Fibroblast of villous mesenchyme (primary cell): ENCODE data around the gene KCNMB1. TPM values are rescaled to one million over a fixed set of nuclear protein-coding genes. Genes with fewer than 3 reads are reported as not detected.
"Not testable (repeated sequence)": the region's sequence is repeated elsewhere in the genome, so short reads cannot be mapped to it uniquely, and the experiment has no call there.

Experiments
- DNase-seq: peaks from one replicate; pipeline ENCODE4 v3.0.0-alpha.2; 2010; ENCODE audit warnings: low read depth
- H3K4me3 ChIP-seq: 2 replicates; pipeline ENCODE4 v1.5.1; 2011; ENCODE audit warnings: low read depth, mild to moderate bottlenecking, low read length
- total RNA-seq: library from RNA; depleted of rRNA; stranded (reverse); fragments of >200 nt; gene quantifications from 2 replicates; pipeline ENCODE4 v1.2.3, GENCODE V29; 2012
- TF ChIP-seq, protein P1 (sequence below): IDR thresholded peaks from 2 replicates; pipeline ENCODE4 v1.5.1; 2012; ENCODE audit warnings: low read depth, mild to moderate bottlenecking, low read length; ENCODE audit not compliant: insufficient read depth

The KCNMB1 gene
- total RNA-seq, 1 donor = not detected

DNA sequence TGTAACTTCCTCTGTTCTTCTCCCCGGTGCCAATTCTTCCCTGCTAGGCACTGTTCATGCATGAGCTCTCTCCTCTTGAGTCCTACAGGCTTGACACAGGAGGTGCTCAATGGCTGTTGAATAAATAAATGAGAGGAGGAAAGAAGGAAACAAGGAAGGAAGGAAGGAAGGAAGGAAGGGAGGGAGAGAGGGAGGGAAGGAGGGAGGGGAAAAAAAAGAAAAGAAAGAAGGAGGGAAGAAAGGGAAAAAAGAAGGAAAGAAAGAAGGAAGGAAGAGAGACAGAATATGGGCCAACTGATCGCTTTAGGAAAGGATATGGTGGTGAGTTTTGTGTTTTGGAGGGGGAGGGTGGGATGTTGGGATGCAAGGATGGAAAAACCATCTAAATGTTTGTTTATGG lies 6.4 kb downstream of the KCNMB1 start:
- TF ChIP-seq, protein P1, sequence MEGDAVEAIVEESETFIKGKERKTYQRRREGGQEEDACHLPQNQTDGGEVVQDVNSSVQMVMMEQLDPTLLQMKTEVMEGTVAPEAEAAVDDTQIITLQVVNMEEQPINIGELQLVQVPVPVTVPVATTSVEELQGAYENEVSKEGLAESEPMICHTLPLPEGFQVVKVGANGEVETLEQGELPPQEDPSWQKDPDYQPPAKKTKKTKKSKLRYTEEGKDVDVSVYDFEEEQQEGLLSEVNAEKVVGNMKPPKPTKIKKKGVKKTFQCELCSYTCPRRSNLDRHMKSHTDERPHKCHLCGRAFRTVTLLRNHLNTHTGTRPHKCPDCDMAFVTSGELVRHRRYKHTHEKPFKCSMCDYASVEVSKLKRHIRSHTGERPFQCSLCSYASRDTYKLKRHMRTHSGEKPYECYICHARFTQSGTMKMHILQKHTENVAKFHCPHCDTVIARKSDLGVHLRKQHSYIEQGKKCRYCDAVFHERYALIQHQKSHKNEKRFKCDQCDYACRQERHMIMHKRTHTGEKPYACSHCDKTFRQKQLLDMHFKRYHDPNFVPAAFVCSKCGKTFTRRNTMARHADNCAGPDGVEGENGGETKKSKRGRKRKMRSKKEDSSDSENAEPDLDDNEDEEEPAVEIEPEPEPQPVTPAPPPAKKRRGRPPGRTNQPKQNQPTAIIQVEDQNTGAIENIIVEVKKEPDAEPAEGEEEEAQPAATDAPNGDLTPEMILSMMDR = no peak
- no peak for DNase-seq
- H3K4me3 ChIP-seq = no peak overlapping the region

DNA sequence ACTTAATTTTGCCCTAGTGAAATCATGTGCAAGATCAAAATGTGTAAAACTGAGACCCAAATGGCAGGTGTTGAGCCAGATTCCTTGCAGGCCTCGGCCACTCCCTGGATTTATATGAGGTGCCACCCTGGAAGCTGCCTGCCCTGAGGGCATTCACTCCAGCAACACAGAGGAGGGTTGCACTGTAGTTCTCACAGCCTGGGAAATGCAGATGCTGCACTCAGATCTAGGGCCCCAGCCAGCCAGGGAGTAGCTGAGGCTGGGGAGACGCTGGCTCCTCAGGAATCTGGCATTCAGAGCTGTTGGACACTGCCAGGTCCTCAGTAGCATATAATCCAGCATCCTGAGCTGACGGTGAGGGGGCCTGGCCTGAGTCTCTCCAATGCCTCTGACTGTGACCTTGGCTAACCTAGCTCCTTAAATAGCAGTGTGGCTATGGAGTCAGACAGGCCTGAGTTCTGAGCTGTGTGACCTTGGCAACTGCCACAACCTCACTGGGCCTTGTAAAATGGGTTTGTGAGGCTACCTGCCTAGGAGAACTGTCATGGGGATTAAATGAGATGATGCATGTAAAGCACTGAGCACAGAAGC lies 8.7 kb downstream of the KCNMB1 start:
- TF ChIP-seq, protein P1 = no peak
- no peak for DNase-seq
- no peak overlapping the region for H3K4me3 ChIP-seq

DNA sequence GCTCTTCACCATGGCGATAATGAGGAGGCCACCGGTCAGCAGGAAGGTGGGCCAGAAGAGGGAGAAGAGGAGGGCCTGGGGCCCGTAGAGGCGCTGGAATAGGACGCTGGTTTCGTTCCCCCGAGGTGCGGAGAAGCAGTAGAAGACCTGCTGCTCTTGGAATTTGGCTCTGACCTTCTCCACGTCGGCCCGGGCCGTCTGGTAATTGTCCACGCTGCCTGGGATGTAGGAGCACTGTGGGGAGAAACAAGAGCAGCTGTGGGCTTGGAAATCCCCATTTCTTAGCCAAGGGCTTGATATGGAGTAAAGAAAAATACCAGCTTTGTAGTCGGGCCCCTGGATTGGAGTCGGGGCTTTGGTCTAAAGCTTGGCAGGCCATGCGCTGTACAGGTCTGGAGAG lies 10.4 kb downstream of the KCNMB1 start:
- DNase-seq = no peak
- TF ChIP-seq, protein P1 = no peak
- no peak overlapping the region for H3K4me3 ChIP-seq

DNA sequence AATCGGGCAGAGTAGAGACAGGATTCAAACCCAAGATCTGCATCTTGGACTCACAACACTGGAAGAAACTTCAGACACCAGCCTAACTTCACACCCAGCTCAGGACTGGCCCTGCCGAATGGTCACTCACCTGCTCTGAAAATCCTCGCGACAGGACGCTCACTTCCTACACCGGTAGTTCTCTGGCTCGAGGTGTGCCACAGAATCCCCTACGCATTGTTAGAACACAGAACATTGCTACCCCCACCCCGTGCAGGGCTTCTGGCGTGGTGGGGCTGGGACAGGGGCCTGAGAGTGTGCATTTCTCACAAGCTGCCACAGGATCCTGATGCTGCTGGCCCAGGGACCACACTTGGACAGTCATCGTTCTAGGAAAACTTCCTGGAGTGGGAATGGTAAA lies 12.1 kb downstream of the KCNMB1 start:
- DNase-seq = no peak
- no peak overlapping the region for H3K4me3 ChIP-seq
- TF ChIP-seq, protein P1 = no peak

DNA sequence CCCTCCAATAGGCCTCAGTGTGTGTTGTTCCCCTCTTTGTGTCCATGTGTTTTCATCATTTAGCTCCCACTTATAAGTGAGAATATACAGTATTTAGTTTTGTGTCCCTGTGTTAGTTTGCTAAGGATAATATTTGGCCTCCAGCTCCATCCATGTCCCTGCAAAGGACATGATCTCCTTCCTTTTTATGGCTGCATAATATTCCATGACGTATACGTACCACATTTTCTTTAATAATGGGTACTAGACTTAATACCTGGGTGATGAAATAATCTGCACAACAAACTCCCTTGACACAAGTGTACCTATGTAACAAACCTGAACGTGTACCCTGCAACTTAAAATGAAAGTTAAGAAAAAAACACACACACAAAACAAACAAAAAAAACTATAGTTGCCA lies 12.6 kb downstream of the KCNMB1 start:
- DNase-seq = not testable (repeated sequence)

DNA sequence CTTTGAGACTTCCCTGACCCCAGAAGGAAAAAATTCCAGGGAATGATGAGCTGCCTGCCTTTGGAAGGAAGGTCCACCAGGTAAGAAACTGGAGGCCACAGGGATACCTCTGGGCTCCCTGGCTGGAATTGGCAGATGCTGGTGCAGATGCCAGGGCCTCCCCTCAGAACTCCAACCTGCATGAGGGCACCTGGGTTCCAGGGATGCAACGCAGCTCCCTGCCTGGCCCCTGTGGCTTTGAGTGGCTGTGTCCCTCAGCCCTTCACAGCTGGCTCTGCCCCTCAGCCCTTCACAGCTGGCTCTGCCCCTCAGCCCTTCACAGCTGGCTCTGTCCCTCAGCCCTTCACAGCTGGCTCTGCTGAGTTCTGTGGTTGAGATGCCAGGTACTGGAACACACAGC lies 13.9 kb downstream of the KCNMB1 start:
- TF ChIP-seq, protein P1 = no peak
- DNase-seq = no peak
- no peak overlapping the region for H3K4me3 ChIP-seq

More for the DNA sequence above, 12.6 kb downstream of the KCNMB1 start:
- H3K4me3 ChIP-seq = not testable (repeated sequence)

DNA sequence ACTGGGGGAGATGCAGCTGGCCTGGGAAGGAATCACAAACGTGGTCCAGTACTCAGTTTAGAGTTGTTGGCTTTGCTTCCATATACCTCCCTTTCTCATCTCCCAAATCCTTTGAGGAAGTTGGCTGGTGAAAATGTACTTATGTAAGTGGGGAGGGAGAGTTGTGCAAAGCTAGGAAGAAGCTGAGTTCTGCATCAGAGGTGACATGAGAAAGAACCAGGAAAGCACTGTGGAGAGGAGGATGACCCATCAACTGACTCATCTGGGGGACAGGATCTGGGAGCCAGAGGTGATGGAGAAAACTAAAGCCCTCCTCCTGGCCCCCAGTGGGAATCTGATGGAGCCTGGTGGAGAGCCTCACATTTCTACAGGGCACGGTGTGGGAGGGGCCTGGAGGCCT lies 16.2 kb downstream of the KCNMB1 start:
- H3K4me3 ChIP-seq = no peak overlapping the region
- DNase-seq = no peak
- TF ChIP-seq, protein P1 = no peak
